UCSD-AML1 (cell line): Measurements from ENCODE around the gene RUNX3.
"Not testable (repeated sequence)": the region's sequence is repeated elsewhere in the genome, so short reads cannot be mapped to it uniquely, and the experiment has no call there.

Experiments
- DNase-seq: peaks from one replicate; lab custom pipeline; 2025; ENCODE audit not compliant: unreplicated experiment; lab: John Stamatoyannopoulos, UW

Gene RUNX3

DNA sequence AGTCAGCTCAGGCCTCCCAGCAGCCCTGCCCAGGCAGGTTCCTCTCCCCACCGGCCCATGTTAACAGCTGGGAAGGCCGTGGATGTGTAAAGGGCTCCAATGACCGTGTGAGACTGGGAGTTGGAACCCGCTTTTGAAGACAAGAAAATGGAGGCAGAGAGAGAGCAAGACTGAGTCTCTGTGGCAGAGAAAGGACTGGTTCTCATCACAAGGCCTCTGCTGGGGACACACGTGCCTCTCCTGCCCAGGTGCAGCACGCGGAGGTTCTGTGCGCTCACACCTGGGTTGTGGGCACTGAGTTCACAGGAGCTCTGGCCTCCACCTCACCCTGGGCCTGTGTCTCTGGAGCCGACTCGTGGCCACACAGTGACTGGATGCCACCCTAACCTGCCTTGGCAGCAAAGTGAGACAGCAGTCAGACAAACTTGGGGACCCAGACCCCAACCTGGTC, 27.0 kb downstream of the RUNX3 start:
- DNase-seq, result no peak

DNA sequence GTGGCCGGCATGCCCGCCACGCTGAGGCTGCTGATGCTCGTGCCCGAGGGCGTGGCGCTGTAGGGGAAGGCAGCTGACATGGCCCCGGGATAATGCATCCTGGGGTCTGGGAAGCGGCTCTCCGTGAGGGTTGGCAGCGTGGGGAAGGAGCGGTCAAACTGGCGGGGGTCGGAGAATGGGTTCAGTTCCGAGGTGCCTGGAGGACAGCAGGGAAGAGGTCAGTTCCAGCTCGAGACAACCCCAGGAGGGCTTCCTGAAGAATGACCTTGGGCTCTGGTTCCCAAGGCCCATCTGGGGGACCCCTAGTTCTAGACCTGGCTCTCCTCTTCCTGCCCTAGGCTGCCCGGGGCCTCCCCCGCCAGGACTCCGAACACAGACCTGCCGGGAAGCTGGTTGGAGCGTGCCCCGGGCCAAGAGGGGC, 27.6 kb downstream of the RUNX3 start:
- DNase-seq, result no peak

DNA sequence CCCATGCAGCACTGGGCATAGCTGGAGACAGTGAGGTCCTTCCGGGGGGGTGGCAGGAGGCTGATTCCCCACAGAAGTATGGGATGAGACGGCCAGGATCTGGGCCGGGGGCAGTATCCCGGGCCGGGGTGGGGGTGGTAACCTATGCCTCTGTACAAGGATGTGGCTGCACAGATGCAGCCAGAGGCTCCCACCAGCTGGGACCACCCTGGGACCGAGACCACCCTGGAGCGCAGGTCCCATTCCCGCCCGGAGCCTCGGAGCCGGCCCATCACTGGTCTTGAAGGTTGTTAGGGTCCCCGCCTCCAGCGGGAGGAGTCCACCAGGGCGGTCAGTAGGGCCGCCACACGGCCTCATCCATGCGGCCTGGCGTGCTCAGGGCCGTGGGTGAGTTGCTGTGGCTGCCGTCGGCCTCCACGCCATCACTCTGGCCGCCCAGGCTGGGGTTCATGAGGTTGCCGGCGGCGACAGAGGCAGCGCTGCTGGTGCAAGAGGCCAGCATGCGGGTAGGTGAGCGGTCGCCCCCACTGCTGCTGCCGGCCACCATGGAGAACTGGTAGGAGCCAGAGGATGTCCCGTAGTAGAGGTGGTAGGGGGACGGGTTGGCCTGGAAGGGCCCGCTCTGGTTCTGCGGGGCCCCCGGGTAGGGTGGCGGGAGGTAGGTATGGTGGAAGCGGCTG, 28.1 kb downstream of the RUNX3 start:
- DNase-seq, result no peak

DNA sequence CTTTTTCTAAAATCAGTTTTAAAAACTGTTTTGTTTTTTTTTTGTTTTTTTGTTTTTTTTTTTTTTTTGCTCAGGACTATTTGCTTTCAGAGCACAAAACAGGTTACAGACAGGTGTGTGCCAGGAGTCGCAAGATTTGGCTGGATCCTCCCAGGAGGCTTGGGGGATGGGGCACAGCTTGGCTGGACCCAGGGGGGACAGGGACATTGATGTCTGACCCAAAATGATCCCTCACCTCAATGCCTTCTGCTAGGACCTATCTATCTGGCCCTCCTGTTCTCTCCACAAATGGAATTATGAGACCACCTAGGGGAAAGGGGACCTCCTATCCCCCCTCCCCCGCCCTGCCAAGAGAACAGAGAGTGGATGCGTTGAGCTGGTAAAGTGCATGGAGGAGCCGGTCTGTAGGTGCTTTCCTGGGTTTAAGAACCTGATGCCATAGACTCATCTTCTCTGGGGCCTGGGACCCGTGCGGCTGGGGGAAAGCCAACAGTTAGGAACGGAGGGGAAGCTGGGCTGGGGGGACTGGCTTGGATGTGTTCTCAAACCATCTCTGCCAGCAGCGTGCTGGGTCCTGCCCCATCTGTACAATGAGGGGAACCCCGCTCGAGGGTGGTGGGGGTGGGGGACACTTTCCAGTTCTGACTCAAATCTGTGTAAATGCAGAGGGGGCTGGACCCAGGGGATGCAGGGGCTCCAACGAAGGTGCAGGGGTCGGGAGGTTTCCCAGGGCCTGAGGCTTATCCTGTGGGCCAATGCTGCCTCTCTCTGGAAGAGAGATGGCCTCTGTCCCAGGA, 28.9 kb downstream of the RUNX3 start:
- no peak for DNase-seq

DNA sequence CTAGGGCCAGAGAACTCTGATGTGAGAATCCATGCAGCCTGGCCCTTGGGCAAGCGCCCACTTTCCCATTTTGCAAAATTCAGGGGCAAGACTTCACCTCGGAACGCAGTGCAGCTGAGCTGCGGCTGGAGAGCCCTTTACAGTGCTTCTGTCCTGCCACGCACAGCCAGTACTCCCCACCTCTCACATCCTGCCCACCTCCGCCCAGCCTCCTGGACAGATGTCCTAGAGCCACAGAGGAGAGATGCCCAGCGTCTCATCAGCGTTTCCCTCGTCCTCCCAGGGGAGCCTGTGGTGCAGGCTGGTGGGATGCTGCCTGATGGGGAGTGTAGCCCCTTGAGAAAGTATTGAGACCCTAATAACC, 29.6 kb downstream of the RUNX3 start:
- no peak for DNase-seq

DNA sequence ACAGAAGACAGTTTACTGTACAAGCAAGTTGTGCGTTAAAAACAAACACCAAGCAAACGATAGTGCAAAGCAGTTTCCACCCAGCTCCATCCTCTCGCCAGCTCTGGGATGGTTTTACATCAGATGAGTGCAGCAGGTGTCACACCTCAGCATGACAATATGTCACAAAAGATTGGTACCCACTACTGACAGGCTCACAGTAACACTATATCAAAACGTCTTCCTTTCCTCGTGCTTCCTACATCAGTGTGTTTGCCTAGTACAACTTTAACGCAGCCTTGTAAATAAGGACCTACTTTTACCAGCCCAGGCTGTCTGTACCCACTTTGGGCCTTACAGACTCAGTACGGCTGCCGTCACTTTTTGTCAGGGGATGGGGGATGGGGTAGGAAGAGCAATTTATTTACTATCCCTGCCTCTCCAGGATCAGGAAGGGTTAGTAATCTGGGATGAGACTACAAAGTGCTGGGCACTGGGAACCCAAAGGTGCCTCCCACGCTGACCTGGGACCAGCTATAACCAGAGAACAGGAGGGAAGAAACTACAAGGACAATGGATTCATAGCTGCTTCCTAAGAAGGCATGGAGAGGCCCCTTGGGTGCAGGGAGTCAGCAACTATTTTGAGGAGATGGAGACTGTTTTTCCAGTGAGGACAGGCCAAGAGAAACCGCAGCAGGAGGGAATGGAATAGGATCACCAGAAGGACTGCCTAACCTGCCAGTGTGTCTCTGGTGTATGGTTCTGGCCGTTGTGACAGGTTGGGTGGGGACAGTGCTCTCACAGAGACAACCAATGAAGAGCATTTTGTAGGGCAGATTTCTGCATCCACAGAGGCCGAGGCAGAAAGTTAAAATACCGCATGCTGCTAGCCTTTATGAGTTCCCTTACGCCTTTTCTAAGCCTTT, 30.2 kb downstream of the RUNX3 start:
- DNase-seq, result no peak

GRCh38 chr1:24898909-24899439, 31.1 kb downstream of the RUNX3 start:
- no peak for DNase-seq

DNA sequence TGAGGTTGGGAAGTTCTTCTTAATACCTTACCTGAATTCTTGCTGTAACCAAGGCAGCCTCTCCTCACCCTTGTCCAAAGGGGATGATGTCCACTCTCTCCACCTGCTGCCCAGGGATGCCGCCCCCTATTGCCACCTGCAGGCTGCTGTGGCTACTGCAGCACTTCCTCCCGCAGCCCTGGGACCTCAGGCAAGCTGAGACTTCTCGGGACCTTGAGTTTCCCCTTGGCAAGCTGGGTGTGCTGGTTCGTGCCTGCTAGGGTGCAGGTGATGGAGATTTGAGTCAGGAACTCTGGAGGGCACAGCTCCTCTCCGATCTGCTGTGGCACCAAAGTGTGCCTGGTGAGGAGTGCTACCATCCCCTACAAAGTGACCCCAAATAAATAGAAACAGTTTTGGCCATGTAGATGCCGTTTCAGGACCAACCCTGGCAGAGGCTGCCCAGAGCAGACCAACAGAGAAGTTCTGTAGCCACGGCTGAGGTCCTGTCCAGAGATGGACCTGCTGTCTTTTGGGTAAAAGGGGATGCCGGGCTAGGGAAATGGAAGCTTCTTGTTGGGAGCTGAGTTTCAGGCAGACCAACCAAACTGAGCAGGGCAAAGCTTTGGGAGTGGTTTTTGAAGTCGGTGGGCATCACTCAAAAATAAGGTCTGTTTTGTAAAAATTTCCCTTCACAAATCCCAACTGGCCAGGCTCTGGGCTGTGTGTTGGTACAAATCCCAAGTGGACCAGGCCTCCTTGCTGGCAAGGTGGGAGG, 31.7 kb downstream of the RUNX3 start:
- peak; percentile 69 for DNase-seq

GRCh38 chr1:24897263-24898151, 32.6 kb downstream of the RUNX3 start:
- no peak for DNase-seq

DNA sequence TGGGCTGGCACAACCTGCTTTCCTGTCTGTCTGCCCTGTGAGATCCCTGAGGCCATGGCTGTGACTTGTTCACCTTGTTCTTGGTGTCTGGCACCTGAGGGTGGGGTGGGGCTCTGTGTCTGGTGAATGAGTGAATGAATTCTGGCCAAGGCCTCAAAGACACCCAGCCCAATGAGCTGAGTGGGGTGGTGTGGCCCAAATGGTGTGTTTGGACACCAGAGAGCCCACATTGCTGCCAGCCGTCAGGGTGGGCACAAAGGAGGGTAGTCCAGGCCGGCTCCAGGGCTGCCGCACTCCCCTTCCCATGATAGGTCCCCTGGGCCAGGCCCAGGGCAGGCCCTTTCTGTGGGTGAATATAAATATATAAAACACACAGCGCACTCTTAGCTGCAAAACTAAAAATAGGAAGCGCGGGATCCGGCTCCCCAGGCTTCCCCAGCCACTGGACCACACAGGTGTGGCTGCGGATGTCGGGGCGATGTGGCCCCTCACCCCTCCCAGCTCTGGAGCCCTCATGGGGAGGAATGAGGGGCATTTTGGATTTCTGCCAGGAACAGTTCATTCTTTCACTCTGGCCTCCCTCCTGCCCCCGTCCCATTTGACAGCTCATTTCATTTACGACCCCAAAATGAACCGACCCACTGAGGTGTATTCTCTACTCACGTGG, 33.3 kb downstream of the RUNX3 start:
- DNase-seq, result no peak

DNA sequence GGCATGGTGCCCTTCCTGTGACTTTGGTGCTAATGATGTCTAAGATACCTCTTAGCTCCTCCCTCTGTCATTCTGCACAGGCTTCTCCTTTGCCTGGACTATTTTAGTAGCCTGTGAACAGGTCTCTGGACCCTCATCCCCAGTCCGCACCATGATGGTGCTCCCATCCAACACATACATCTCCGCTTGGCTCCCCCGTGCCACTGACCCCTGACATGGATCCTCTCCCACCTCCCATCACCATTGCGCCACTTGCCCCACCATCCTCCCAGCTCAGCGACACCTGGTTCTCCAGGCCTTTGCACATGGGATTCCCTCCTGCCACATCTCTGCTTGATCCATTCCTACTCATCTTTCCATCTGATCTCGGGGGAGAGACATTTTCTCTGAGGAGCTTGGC, 33.9 kb downstream of the RUNX3 start:
- DNase-seq, result no peak

- DNase-seq, result no peak
Measured at GRCh38 chr1:24895511-24895910, 34.6 kb downstream of the RUNX3 start.

- no peak for DNase-seq
Measured at GRCh38 chr1:24894002-24894401, 36.1 kb downstream of the RUNX3 start.

- no peak for DNase-seq
Measured at GRCh38 chr1:24893431-24893830, 36.6 kb downstream of the RUNX3 start.

DNA sequence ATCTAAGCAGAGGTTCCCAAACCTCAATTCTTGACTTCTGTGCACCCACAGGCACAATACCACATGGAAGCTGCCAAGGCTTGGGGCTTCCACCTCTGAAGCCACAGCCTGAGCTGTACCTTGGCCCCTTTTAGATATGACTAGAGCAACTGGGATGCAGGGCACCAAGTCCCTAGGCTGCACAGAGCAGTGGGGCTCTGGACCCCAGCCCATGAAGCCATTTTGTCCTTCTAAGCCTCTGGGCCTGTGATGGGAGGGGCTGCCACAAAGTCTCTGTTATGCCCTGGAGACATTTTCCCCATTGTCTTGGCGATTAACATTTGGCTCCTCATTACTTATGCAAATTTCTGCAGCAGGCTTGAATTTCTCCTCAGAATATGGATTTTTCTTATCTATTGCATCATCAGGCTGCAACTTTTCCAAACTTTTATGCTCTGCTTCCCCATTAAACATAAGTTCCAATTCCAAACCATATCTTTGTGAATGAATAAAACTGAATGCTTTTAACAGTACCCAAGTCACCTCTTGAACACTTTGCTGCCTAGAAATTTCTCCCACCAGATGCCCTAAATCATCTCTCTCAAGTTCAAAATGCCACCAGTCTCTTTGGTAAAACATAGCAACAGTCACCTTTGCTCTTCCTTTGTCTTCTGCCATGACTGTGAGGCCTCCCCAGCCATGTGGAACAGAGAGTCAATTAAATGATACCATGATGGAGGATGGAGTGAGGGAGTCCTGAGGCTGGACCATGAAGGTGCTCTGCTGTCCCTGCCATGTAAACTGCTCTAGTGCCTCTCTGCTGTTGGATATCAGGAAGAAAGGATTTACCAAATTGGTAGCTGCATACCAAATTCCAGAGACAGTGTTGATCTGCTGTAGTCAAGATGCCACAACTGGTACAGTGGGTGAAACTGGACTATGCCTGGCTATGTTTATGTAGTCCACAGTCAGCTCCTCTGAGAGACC, 37.6 kb downstream of the RUNX3 start:
- DNase-seq, result no peak

GRCh38 chr1:24891367-24891766, 38.7 kb downstream of the RUNX3 start:
- DNase-seq, result not testable (repeated sequence)

- DNase-seq, result no peak
Measured at GRCh38 chr1:24890887-24891286, 39.2 kb downstream of the RUNX3 start.
